Glomerular visceral epithelial cell (primary cell): Measurements from ENCODE around the gene LSM4.

Experiments
- DNase-seq: peaks from one replicate; pipeline ENCODE4 v3.0.0-alpha.2; 2016; ENCODE audit errors: extremely low spot score

Gene LSM4

GRCh38 chr19:18278521-18279265 lies 44.2 kb downstream of the LSM4 start:
- DNase-seq: peak; percentile 38

DNA sequence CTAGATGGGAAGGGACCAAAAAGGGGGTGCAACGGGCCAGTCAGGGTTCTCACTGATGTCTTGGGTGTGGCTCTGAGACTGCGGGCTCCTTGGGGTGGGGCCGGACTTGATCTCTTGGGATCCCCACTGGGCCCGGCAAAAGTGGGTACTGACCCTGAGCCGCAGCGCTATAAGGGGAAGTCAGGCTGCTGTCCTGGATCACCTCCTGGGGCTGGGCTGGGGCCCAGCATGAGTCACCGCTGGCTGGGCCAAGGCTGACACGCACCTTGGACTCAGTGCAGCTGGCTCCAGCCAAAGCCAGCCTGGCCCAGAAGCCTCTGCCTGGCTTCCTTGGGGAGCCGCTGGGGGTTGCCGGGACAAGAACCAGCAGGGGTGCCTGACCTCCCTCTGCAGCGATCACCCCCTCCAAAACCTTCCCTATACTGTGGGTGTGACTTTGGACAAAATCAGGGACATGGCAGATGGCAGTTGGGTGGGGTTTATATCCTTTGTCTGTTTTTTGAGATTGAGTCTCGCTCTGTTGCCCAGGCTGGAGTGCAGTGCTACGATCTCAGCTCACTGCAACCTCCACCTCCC lies 48.0 kb downstream of the LSM4 start:
- DNase-seq: peak; percentile 93

- peak; percentile 47 for DNase-seq
Observed at GRCh38 chr19:18274219-18274780, 48.6 kb downstream of the LSM4 start, which contains the start of gene IQCN. IQCN (minus strand) TSS chr19:18274452; CDS start chr19:18269478, 4,974 bp downstream.

- no peak for DNase-seq
Observed at GRCh38 chr19:18273561-18274218, 49.2 kb downstream of the LSM4 start.

- no peak for DNase-seq
Observed at GRCh38 chr19:18271433-18271841, 51.4 kb downstream of the LSM4 start.

GRCh38 chr19:18270326-18270725 lies 52.5 kb downstream of the LSM4 start:
- DNase-seq: no peak

DNA sequence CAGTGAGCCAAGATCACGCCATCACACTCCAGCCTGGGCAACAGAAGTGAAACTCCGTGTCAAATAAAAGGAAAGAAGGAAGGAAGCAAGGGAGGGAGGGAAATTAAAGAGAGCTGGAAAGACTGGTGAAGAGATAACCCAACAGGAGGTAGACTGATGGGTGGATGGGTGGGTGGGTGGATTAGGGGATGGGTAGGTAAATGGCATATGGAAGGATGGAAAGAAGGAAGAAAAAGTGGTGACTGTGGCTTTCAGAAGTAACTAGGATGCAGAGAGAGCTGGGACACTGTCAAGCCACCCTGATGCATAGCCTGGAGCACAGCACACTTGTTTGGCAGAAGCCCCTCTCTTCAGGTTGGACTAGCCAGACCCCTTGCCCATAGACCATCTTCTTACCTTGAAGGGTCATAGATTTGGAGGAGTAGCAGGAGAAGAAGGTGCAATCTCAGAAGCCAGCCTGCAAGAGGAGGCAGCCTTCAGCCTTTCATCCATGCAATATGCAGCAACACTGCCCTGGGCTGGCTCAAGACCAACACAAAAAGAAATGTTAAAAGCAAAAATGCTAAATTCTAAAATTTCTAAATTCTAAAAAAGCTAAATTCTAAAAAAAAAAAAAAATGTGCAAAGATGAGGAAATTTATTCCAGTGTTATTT lies 53.7 kb downstream of the LSM4 start:
- DNase-seq: no peak

GRCh38 chr19:18266771-18267686 lies 55.8 kb downstream of the LSM4 start:
- DNase-seq: no peak

- no peak for DNase-seq
Observed at GRCh38 chr19:18265582-18265981, 57.3 kb downstream of the LSM4 start.

- DNase-seq: no peak
Observed at GRCh38 chr19:18264971-18265540, 57.8 kb downstream of the LSM4 start.

DNA sequence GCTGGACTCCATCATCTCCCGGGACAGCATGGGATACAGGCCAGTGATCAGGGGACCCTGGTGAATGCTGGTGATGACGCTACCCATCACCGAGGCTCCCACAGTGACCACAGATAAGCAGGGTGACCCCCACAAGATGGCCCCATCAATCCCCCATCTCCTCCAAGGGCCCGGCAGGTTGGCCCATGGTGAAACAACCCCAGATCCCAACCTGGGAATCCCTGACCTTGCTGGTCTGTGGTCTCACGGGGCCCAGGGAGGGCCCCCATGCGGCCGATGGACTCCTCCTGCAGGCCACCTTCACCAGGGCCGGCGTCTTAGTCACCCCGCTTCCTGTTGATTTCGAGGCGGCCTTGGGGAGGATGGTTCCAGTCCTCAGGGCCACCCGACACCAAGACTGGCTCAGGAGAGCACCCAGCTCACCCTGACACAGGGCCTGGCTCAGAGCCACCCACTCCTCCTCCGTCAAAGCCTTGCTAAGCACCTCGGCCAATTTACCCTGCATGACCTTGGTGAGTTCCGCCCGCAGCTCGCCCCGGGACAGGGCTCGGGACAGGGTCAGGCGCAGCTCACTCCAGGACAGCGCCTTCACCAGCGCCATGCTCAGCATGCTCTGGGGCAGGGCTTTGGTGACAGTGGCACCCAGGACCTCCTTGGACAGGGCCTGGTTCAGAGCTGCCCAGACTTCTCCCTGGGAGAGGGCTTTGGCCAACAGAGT lies 58.6 kb downstream of the LSM4 start:
- DNase-seq: no peak

- no peak for DNase-seq
Observed at GRCh38 chr19:18263324-18264136, 59.3 kb downstream of the LSM4 start.

DNA sequence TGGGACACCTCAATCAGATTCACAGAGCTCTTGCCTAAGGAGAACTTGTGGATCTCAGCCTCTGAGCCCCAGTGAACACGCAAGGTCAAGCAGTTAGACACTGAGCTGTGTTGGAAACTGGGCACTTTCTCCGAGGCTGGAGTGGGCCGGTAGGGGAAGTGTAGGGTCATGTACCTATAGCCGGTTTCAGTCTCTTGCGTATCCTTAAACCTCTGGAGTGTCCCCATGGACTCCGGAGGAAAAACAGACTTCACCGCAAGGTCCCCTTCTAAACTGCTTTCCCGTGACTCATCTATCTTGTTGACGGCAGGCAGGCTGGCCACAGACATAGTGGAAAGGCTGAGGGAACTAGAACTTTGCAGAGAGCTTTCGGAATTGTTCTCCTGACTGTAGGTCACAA lies 60.0 kb downstream of the LSM4 start:
- DNase-seq: no peak

- no peak for DNase-seq
Observed at GRCh38 chr19:18262144-18262543, 60.7 kb downstream of the LSM4 start.

DNA sequence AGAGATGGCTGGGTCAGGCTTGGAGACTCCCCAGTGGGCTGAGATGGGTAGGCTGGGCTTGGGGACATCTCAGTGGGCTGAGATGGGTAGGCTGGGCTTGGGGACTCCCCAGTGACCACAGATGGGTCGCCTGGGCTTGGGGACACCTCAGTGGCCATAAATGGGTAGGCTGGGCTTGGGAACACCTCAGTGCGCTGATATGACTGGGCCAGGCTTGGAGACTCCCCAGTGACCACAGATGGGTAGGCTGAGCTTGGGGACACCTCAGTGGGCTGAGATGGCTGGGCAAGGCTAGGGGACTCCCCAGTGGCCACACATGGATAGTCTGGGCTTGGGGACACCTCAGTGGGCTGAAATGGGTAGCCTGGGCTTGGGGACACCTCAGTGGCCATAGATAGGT lies 61.4 kb downstream of the LSM4 start:
- no peak for DNase-seq

DNA sequence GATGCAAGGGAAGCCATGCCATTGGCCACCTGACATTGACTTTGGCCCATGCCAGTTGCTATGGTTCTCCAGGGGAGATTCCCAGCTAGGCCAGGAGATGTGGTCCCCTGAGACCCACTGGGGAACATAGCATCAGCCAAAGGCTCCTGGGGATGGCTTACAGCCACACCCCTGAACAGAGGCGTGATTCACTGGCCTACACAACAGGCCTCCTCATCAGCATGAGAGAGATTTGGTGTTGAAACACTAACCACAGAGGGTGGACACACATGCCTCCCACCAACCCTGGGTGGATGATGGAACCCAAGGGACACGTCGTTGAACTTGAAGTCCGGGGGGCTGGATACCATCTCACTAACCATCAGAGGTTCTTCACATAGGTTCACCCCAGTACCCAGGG lies 63.0 kb downstream of the LSM4 start:
- no peak for DNase-seq

- no peak for DNase-seq
Observed at GRCh38 chr19:18257503-18258470, 65.1 kb downstream of the LSM4 start.
